Measurements from ENCODE around the gene PHF2.

PHF2 gene

DNA sequence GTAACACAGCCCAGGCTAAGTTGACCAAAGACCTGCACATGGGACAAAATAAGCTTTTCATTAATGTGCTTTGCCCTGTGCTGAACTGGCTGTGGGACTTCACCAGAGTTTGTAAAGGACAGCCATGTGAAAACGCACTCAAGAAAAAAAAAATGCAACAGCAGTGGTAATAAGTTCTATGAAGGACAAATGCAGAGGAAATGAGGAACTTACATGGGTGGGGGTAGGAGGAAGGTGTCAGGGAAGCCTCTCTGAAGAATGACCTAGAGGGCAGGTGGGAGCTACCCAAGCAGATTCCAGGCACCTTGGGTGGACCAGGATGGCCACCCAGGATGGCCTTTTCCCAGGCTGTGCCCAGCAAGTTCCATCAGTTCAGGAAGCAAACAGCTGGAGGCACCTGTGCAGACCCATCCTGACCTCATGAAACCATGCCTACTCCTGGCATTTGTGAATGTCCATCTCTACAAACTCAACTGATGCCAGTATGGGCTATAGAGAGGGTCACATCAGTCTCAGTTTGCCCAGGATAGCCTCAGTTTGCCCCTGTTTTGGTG lies 6.7 kb upstream of the PHF2 start:
- no peak for DNase-seq

DNA sequence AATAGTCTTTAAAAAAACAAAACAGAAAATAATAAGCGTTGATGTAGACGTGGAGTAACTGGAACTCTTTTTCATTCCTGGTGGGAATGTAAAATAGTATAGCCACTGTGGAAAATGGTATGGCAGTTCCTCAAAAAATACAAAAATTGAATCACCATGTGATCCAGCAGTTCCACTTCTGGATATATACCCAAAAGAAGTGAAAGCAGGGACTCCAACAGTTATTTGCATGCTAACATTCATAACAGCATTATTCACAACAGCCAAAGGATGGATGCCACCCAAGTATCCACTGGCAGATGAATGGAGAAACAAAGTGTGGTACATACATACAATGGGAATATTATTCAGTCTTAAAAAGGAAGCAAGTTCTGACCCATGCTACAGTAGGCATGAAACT lies 4.2 kb upstream of the PHF2 start:
- no peak for DNase-seq

GRCh38 chr9:93572636-93573515 lies 3.5 kb upstream of the PHF2 start:
- DNase-seq = no peak

- DNase-seq = no peak
Measured at GRCh38 chr9:93573516-93573828, 2.9 kb upstream of the PHF2 start.

DNA sequence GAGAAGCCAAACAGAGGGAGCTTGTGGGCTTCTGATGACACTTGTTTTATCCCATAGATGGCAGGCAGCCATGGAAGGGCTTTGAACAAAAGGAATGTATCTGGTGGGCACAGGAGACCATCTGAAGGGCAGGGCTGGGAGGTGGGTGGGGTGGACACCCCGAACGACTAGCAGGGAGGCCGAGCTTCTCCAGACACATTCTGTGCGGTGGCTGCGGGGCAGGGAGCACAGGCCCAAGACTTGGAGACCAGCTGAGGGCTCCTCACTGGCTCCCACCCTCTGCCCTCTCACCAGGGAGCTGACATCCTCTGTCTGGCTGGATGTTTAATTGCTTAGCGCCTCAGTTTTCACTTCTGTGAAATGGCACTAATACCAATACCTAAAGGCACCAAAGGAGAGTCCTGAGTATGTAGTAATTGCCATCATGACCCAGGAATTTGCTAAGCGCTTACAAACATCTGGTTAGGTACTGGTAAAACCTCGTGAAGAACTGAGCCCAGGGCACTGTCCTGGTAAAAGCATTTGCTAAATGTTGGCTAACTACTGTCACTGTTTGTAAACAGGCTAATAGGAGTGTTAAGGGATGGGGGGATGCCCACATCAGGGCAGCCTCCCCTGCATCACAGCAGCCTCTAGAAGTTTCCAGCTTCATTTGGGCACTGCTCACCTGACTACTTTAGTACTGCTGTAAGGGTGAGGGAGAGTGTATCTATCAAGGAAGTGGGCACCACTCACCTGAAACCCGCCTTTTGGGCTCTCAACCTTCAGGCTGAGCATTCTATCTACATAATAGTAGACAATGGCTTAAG lies 2.1 kb upstream of the PHF2 start:
- DNase-seq = no peak

- DNase-seq = no peak
Measured at GRCh38 chr9:93574900-93575795, 1.2 kb upstream of the PHF2 start.

DNA sequence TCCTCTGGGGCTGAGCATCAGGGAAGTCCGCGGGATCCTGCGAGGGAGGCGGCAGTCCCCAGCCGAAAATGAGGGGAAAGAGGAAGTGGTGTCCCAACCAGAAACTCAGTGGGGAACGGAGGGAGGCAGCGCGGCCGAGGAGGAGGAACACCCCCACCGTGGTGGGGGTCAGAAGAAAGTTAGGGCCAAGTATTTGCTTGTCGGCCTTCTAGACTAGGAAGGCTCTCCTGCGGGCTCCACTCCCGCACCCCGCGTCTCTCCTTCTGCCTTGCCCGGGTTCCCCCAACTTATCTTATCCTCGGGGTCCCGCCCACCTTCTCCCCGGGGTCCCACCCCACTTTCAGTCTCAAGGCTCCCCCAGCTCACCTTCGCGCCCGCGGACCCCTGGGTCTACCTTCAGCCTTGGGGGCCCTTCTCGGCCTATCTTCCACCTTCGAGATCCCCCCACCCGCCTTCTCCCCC lies 557 bp upstream of the PHF2 start:
- DNase-seq = no peak

DNA sequence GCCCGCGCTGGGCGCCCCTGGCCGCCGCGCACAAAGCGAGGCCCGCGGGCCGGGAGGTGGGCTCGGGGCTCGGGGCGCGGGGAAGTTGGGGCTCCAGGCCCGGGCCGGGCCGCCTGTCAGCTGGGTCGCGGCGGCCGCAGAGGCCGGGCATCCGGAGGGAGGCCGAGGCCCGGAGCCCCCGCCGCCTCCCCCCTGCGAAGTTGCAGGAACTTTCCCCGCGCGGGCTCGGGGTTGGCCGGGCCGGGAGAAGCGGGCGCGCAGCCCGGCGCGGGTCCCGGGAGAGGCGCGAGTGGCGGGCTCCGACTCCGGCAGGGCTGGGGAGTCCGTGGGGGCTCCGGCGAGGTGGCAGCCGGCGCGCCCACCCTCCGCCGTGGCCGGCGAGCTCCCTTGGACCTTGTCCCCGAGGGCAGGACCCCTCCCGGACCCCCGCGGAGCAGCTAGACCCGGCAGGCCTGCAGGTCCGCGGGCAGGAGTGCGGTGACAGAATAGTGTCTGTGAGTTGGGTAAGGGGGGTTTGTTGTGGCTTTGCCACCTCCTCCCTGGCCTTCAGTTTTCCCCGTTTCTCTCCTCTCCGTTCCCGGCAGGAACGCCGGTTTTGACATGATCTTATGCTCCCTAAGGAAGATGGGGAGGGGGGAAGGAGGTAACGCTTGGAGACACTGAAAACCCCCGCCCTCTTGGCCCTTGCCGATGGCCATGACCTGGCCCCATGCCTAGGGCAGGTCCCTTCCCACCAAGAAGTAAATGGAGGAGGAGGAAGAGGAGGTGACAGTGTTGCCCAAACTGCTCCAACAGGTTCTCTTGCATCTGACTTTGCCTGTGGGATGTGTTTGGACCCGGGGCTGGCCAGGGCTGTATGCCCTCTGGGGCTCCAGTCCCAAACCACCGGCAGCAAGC lies 942 bp downstream of the PHF2 start:
- peak; percentile 17 for DNase-seq

DNA sequence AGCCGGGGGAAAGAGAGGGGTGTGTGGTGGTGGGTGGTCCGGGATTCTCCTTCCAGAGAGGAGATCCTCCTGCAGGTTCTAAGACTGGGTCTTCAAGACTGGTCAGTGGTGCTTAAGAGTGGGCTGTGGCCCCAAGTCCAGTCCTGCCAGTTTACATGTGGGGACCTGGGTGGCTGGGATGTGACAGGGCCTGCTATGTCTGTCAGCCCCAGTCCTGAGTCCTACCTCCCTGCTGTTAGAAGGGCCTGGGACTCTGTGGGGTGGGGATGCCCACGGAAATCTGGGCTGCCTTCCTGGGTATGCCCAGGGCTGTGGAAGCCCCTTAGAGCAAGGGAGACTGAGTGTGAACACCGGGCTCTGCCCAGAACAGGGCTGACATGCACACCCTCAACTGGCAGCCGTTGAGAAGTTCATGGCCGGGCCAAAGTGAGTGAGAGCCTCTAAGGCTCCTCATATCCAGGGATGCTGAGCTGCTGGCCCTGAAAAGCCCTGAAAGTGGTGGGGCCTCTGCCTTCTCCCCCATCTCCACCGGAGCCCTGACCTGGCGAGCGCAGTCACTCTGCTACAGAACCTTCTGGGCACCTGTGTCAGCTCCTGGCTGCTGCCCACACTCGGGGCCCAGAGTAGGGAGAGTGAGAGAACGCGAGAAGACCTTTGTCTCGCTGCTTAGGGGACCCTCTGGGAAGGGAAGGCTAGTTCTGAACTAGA lies 1.7 kb downstream of the PHF2 start:
- DNase-seq = no peak

- no peak for DNase-seq
Measured at GRCh38 chr9:93578844-93579243, 2.5 kb downstream of the PHF2 start.

DNA sequence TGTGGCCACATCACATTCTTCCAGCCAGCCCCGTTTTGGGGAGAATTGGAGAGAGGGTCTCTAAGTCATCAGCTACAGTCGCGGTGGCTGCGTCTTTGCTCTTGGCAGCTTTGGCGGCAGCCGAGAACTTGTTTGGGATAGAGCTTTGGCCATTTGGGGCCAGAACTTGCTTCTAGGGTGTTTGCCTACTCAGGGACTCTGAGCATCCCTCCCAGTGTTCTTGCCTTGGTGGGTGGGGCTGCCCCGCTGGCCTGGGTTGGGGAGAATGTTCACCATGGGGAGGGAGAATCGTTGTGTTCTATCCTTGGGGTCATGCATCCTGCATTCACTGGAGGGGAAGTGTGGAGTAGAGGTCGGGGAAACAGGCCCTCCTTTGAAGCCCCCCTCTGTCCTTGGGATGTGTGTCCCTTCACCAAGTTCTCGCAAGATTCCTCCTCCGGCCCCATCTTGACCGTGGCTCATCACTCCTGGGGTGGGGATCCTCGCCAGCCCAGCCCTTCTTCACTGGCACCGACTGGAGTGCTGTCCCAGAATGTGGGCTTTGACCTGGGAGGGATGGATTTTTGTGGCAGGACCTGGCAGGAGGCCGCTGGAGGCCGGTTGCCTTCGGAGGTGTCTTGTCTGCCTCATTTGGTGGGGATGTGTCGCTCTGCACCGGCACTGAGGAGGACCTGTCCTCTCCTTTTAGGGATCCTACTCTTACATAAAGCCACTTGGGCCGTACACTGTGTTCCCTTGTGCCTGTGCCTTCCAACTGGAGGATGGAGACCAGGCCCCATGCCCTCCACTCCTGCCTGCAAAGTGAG lies 3.5 kb downstream of the PHF2 start:
- DNase-seq = no peak

- DNase-seq = peak; percentile 14
Measured at GRCh38 chr9:93580654-93581380, 4.4 kb downstream of the PHF2 start.

GRCh38 chr9:93582115-93582514 lies 5.7 kb downstream of the PHF2 start:
- peak; percentile 93 for DNase-seq

- no peak for DNase-seq
Measured at GRCh38 chr9:93582550-93582949, 6.2 kb downstream of the PHF2 start.

- DNase-seq = no peak
Measured at GRCh38 chr9:93585259-93585658, 8.9 kb downstream of the PHF2 start.

DNA sequence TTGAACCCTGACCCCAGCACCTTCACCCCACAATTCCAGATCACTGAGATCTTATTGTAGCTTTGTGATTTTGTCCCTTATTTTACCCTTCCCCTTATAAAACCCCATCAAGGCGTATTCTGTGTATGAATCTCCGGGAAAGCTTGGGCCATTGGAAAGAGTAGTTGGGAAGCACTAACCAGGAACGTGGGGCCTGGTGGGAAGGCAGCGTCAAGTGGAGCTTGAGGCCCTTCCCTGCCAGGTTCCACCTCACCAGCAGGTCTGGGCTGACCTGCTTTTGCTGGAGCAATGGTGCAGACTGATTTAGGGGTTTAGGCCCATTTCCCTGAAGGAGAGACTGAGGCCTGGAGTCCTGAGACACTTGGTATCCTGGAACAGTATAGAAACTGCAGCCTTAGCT lies 9.3 kb downstream of the PHF2 start:
- DNase-seq = no peak

- DNase-seq = no peak
Measured at GRCh38 chr9:93586290-93587057, 10.1 kb downstream of the PHF2 start.

DNA sequence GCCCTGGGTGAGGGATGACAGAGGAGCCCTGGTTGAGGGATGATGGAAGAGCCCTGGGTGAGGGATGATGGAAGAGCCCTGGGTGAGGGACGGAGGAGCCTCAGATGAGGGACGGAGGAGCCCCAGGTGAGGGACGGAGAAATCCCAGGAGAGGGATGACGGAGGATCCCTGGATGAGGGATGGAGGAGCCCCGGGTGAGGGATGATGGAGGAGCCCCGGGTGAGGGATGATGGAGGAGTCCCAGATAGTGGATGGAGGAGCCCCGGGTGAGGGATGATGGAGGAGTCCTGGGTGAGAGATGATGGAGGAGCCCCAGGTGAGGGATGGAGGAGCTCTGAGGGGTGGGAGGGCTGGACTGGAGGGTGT lies 10.9 kb downstream of the PHF2 start:
- no peak for DNase-seq

Data from NCI-H510A (cell line).